Activated CD8-positive, alpha-beta T cell treated with anti-CD3 and anti-CD28 coated beads for 36 hours (primary cell): Measurements from ENCODE around the gene SHROOM3. TPM values are rescaled to one million over a fixed set of nuclear protein-coding genes. Genes with fewer than 3 reads are reported as not detected.

Experiments
- ATAC-seq: fragments of 200-7000 bp; cut with Tn5 transposase; one replicate; pipeline ENCODE4 v1.10.0; 2021; ENCODE audit warnings: mild to moderate bottlenecking, moderate library complexity
- CTCF ChIA-PET: fragments of 350-600 bp; sonication (Branson Sonifier 250); formaldehyde crosslinking; loops from one replicate; lab custom pipeline; 2021; ENCODE audit warnings: antibody characterized with exemption; lab: Charles Lee
- POLR2A ChIA-PET: fragments of 350-600 bp; sonication (Branson Sonifier 250); formaldehyde crosslinking; loops from one replicate; lab custom pipeline; 2021; ENCODE audit warnings: antibody characterized with exemption; lab: Charles Lee
- DNase-seq: peaks from one replicate; pipeline ENCODE4 v3.0.0-alpha.2; 2020
- H3K27ac Mint-ChIP-seq: one replicate; pipeline ENCODE4 v1.8.0; 2021; ENCODE audit warnings: mild to moderate bottlenecking, mixed read lengths
- H3K27me3 Mint-ChIP-seq: one replicate; pipeline ENCODE4 v1.8.0; 2021; ENCODE audit warnings: mixed read lengths
- H3K36me3 Mint-ChIP-seq: one replicate; pipeline ENCODE4 v1.8.0; 2021; ENCODE audit warnings: low read depth, mixed read lengths
- H3K4me1 Mint-ChIP-seq: one replicate; pipeline ENCODE4 v1.8.0; 2021; ENCODE audit warnings: low read depth, mixed read lengths
- H3K4me3 Mint-ChIP-seq: one replicate; pipeline ENCODE4 v1.8.0; 2021; ENCODE audit warnings: mild to moderate bottlenecking, moderate library complexity, mixed read lengths
- H3K9me3 Mint-ChIP-seq: one replicate; pipeline ENCODE4 v1.8.0; 2021; ENCODE audit warnings: mixed read lengths
- intact Hi-C: fragments of 100-400 bp; cut with micrococcal nuclease; formaldehyde crosslinking; loops from one replicate; pipeline ENCODE4 v1.10.0; 2022
- total RNA-seq, 2 experiments: library from RNA; stranded (reverse); gene quantifications; one replicate each; pipeline ENCODE4 v1.2.3, GENCODE V29; 2021
- TF ChIP-seq, protein P1 (sequence below): fragments of 200-600 bp; IDR thresholded peaks from one replicate; pipeline ENCODE4 v1.8.0; 2022; ENCODE audit warnings: antibody characterized with exemption, mild to moderate bottlenecking

SHROOM3 gene
- total RNA-seq, 2 experiments from 2014 or later = not detected

DNA sequence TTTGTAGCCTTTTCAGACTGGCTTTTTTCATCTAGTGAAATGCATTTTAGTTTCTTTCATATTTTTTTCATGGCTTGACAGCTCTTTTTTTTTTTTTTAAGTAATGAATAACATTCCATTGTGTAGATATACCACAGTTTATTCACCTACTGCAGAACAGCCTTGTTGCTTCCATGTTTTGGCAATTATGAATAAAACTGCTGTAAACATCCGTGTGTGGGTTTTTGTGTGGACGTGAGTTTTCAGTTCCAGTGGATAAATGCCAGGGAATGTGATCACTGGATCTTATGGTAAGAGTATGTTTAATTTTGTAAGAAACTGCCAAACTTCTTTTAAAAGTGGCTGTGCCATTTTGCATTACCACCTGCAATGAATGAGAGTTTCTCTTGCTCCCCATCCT lies 302.2 kb downstream of the SHROOM3 start:
- Mint-ChIP-seq H3K27me3 (peaks cover 4% of the 10 kb centered on the region), H3K27ac (no peak overlapping the region), H3K4me3 (no peak overlapping the region), H3K9me3 (no peaks in the 10 kb centered on the region), H3K4me1 (peaks cover 8% of the 10 kb centered on the region), H3K36me3 (no peaks in the 10 kb centered on the region)
- no peak for ATAC-seq
- CTCF ChIA-PET = no interaction called here
- intact Hi-C loops = loop anchor here (2.0 kb wide), 1 partner anchor 20 kb away; no protein-coding TSS in a partner anchor
- no peak for DNase-seq
- POLR2A ChIA-PET = interaction anchor here (0.5 kb wide), 1 partner anchor 1117 kb away, joined by 3 read pairs; no protein-coding TSS in a partner anchor
- TF ChIP-seq, protein P1, sequence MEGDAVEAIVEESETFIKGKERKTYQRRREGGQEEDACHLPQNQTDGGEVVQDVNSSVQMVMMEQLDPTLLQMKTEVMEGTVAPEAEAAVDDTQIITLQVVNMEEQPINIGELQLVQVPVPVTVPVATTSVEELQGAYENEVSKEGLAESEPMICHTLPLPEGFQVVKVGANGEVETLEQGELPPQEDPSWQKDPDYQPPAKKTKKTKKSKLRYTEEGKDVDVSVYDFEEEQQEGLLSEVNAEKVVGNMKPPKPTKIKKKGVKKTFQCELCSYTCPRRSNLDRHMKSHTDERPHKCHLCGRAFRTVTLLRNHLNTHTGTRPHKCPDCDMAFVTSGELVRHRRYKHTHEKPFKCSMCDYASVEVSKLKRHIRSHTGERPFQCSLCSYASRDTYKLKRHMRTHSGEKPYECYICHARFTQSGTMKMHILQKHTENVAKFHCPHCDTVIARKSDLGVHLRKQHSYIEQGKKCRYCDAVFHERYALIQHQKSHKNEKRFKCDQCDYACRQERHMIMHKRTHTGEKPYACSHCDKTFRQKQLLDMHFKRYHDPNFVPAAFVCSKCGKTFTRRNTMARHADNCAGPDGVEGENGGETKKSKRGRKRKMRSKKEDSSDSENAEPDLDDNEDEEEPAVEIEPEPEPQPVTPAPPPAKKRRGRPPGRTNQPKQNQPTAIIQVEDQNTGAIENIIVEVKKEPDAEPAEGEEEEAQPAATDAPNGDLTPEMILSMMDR = no peak

DNA sequence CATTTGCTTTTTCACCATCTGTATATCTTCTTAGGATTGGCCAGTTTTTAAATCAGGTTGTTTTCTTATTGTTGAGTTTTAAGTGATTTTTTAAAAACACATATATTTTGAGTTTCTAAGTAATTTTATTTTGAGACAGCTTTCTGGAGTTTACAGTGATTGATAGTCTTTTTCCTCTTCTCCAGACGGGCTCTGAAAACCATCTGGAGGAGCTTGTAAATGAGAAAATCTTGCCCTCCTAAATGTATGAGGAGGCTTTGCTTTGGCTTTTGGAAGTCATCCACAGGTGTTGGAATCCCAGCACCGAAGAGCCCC lies 302.7 kb downstream of the SHROOM3 start:
- no peaks in the 10 kb centered on the region for H3K36me3 Mint-ChIP-seq
- CTCF ChIA-PET = no interaction called here
- H3K27ac Mint-ChIP-seq = no peak overlapping the region
- TF ChIP-seq, protein P1 = no peak
- DNase-seq = no peak
- no peaks in the 10 kb centered on the region for H3K9me3 Mint-ChIP-seq
- POLR2A ChIA-PET = no interaction called here
- intact Hi-C loops = loop anchor here (2.0 kb wide), 1 partner anchor 19 kb away; no protein-coding TSS in a partner anchor
- peaks cover 4% of the 10 kb centered on the region for H3K27me3 Mint-ChIP-seq
- ATAC-seq = no peak
- no peak overlapping the region for H3K4me3 Mint-ChIP-seq
- peaks cover 8% of the 10 kb centered on the region for H3K4me1 Mint-ChIP-seq

DNA sequence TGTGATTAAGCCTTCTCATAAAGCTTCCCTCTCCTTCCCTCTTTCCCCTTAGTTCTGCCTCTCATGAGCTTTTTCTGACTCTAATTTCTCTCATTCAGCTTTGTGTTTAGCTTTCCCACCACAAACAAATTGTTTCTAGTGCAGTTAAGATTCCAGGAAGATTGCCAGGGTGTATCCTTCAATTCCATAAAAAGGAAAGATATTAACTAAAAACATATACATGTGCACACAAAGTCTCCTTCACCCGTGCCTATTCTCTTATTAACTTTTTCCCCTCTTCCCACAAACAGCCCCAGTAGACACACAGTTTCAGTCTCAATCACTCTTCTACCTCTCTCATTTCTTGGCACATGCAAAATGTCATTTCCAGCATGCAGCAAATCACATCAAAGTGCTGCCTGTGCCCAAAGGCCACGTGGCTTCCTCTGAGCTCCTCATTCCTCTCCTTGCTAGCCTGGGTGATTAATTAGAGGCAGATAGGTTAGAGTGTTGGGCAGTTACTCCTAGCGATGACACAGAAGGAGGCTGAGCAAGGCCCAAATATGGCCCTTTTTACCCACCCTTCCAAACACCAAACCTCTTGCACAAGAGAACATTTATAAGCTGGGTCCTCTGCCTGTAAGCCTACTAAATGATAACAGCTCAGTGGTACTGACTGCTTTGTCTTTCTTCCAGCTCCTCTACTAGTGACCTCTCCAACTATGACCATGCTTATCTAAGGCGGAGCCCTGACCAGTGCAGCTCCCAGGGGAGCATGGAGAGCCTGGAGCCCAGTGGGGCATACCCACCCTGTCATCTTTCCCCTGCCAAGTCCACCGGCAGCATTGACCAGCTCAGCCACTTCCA lies 303.3 kb downstream of the SHROOM3 start:
- peak; percentile 97 for ATAC-seq
- ChIA-PET POLR2A (no interaction called here), CTCF (interaction anchor here (1.6 kb wide), 1 partner anchor 233 kb away, joined by 4 read pairs; no protein-coding TSS in a partner anchor)

DNA sequence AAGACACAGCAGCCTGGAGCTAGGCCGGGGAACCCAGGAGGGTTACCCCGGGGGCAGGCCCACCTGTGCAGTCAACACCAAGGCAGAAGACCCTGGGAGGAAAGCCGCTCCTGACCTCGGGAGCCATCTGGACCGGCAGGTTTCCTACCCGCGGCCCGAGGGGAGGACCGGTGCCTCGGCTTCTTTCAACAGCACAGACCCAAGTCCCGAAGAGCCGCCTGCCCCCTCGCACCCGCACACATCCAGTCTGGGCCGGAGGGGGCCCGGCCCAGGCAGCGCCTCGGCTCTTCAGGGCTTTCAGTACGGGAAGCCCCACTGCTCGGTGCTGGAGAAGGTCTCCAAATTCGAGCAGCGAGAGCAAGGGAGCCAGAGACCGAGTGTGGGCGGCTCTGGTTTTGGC lies 305.2 kb downstream of the SHROOM3 start:
- Mint-ChIP-seq H3K4me1 (peaks cover 8% of the 10 kb centered on the region), H3K27ac (no peak overlapping the region), H3K36me3 (no peaks in the 10 kb centered on the region), H3K27me3 (peaks cover 4% of the 10 kb centered on the region), H3K9me3 (no peaks in the 10 kb centered on the region), H3K4me3 (no peak overlapping the region)
- ChIA-PET CTCF (no interaction called here), POLR2A (interaction anchor here (0.6 kb wide), 1 partner anchor 272 kb away, joined by 3 read pairs; no protein-coding TSS in a partner anchor)
- intact Hi-C loops = no loop called here
- TF ChIP-seq, protein P1 = no peak
- ATAC-seq = no peak
- DNase-seq = no peak

More for the DNA sequence above, 303.3 kb downstream of the SHROOM3 start:
- DNase-seq = peak; percentile 63
- TF ChIP-seq, protein P1 = no peak
- H3K27ac Mint-ChIP-seq = no peak overlapping the region
- no peaks in the 10 kb centered on the region for H3K36me3 Mint-ChIP-seq
- H3K4me1 Mint-ChIP-seq = peaks cover 8% of the 10 kb centered on the region
- intact Hi-C loops = no loop called here
- H3K4me3 Mint-ChIP-seq = no peak overlapping the region
- peaks cover 4% of the 10 kb centered on the region for H3K27me3 Mint-ChIP-seq
- no peaks in the 10 kb centered on the region for H3K9me3 Mint-ChIP-seq
